GM21423 (cell line): ENCODE measurements around the gene GNAO1.

Experiments used
- ATAC-seq: cut with Tn5 transposase; IDR thresholded peaks from one replicate; pipeline ENCODE4 v1.9.1; 2021; ENCODE audit warnings: mild to moderate bottlenecking, moderate library complexity; ENCODE audit not compliant: unreplicated experiment

GNAO1 gene

GRCh38 chr16:56282451-56282850 lies 91.2 kb downstream of the GNAO1 start:
- no peak for ATAC-seq

- no peak for ATAC-seq
These were observed 93.2 kb downstream of the GNAO1 start for GRCh38 chr16:56284521-56284920.

DNA sequence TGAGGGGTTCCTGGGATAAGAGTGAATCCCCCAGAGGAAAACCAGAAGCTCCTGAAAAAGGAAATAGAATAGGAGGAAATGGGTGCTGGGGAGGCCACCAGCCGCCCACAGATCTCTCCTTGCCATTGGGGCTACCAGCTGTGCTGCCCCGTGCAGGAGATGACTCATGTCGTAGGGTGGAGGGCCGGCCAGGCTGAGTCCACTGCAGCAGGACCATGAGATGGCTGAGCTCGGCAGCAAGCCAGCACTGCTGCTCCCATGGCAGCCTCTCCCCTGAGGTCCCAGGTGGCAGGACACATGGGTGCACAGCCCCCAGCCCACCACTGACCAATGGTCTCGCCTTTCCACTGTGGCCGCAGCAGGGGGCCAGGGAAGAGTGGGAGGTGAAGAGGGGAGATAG lies 95.5 kb downstream of the GNAO1 start:
- ATAC-seq, result no peak

GRCh38 chr16:56288019-56288418 lies 96.7 kb downstream of the GNAO1 start:
- no peak for ATAC-seq

DNA sequence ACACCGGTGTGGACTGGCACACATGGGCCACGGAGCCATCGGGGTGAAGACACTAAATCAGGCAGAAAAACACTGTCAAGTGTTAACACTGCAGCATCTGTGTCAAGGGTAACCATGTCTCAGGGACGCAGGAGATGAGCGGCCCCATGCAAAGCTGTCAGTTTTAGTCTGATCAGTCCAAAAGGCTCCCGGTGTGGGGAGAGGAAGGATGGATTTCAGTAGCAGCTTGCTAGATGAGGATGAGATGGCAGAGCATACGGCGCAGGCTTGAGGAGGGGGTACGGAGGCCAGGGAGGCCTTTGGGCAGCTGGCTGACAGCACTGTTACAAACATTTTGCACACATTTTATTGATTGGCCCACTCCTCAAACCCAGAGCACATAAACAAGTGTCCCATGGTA lies 98.1 kb downstream of the GNAO1 start:
- no peak for ATAC-seq

- ATAC-seq, result no peak
These were observed 98.6 kb downstream of the GNAO1 start for GRCh38 chr16:56289862-56290261.

DNA sequence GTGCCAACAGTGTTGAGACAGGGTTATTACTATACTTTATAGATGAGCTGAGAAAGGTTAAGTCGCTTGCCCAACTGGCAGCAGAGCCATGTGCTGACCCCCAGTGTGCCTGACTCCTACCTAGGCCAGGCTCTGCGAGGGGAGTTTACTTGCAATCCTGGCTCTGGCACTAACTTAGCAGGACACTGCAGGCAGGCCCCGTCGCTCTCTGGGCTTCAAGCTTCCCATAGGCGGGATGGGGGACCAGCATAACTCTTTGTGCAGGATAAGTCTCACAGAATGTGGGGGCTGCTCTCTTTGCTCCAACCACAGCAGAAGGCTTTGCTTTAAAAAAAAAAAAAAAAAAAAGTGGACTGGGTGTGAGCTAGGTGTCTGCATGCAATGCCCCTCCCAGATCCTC lies 102.7 kb downstream of the GNAO1 start:
- ATAC-seq, result no peak

GRCh38 chr16:56294579-56294978 lies 103.3 kb downstream of the GNAO1 start:
- no peak for ATAC-seq

GRCh38 chr16:56295059-56295665 lies 103.9 kb downstream of the GNAO1 start:
- ATAC-seq, result no peak

GRCh38 chr16:56295739-56296527 lies 104.6 kb downstream of the GNAO1 start:
- ATAC-seq, result no peak

GRCh38 chr16:56297684-56298083 lies 106.4 kb downstream of the GNAO1 start:
- no peak for ATAC-seq

GRCh38 chr16:56298116-56298515 lies 106.8 kb downstream of the GNAO1 start:
- no peak for ATAC-seq

GRCh38 chr16:56298948-56299596 lies 107.8 kb downstream of the GNAO1 start:
- ATAC-seq, result no peak

DNA sequence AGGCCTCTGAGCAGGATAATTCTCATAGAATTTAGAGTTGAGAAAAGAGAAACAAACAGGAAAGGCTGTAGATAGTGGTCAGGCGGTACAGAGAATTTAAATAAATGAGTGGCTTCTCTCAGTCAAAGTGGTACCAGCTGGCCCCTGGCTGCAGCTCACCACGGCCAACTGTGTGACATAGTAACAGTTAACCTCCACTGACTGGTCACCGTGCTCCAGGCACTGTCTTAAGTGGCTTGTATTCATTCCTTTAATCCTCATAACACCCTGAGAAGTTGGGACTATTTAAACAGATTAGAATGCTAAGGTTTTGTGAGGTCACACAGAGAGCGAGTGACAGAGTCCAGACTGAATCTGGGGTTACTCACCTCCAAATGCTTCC lies 108.9 kb downstream of the GNAO1 start:
- ATAC-seq, result no peak

DNA sequence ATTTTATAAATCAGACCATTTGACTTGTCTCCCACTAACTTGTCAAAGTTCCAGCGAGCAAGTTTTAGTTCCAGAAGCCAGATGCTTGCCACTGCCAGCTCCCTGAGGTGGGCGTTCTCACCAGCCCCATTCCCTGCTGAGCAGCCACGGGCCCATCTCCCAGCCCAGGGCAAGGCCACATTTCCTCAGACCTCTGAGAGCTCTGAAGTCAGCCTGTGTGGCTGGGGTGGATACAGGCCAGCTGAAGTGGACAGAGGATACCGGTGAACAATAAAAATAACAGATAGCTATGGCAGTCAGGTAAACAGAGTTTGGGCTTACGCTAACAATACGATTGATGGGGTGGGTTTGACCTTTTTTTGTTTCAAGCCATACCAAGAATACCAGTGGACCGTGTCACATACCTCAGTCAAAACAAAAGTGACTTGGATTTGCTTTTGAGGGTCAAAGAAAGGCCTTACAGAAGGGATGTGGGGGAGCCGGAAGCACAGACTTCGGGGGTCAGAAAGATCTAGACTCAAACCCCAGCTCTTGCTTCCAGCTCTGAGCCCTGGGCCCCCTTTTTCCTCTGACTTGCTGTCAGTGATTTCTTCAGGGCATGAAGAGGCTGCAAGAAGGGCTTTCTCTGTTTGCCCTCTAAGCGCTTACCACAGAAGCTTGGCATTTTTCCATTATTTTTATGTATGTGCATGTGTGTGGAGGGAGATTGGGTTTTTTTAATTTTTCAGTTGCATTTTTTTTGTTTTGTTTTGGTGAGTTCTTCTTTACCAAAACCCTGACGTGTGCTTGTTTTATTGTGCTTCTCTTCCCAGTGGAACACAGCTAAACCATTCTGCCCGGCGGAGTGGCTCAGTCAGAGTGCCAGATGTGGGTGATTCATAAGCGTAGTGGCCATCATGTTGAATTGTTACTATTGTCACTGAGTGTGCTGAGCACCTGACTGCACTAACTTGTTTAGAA lies 109.9 kb downstream of the GNAO1 start:
- ATAC-seq, result no peak

GRCh38 chr16:56302506-56302905 lies 111.2 kb downstream of the GNAO1 start:
- ATAC-seq, result no peak

DNA sequence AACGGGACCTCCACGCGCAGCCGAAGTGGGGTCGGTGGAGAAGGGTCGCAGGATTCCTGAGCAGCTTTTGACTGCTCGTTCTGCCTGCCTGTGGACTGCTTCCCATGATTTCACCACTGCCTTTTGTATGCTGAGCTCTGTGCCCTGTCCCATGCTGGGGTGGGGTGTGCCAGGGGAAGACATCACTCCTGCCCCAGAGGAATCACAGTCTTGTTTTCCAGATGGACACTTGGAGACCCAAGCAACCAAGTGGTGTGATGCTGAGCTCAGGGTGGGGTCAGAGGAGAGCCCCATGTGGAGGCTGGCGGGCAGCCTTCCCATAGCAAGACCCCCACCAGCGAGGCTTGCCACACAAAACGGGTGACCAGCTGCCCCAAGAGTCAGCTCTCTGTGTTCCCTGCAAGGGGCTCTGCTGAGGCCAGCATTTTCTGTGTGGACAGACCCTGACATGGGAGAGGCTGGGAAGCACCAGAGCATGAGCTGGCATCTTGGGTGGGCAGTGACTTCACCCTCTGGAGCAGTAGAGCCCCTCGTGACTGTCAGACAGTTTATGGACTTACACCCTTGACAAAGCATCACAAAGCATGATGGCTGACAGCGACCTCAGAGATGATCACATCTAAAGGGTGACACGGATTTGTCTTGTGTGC lies 111.9 kb downstream of the GNAO1 start:
- no peak for ATAC-seq

- no peak for ATAC-seq
These were observed 112.6 kb downstream of the GNAO1 start for GRCh38 chr16:56303880-56304279.

DNA sequence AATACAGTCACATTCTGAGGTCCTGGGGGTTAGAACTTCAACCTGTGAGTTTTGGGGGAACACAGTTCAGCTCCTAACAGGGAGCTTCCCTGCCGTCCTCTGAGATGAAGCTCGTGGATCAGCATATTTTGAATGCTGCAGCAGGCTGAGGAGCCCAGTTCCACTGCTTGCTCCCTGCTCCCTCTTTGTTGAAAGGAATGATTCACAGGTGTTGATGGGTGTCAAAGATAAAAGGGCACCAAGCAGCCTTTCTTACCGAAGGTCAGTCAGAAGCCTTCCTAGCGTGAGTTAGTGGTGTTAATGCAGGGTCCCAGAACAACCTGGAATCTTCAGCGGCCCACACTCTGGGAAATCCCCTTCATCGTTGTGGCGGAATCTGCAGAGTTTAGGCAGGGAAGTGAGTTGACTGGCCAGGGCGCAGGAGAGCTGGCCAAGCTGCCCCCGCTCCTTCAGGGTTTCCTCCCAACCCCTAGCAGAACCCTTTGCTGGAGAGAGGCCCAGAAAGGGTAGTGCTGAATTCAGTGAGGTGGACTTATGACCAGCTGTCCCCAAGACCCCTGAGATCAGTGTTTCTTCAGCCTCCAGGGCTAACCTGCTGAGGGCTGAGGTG lies 114.8 kb downstream of the GNAO1 start:
- no peak for ATAC-seq
